Hematopoietic multipotent progenitor cell treated with erythropoietin and hydrocortisone succinate and interleukin-3 and kit ligand, for 4 days (in vitro differentiated cells): ENCODE results near the gene TOR2A.

Experiments used
- DNase-seq: peaks from one replicate; pipeline ENCODE4 v3.0.0-alpha.2; 2015

Gene TOR2A

DNA sequence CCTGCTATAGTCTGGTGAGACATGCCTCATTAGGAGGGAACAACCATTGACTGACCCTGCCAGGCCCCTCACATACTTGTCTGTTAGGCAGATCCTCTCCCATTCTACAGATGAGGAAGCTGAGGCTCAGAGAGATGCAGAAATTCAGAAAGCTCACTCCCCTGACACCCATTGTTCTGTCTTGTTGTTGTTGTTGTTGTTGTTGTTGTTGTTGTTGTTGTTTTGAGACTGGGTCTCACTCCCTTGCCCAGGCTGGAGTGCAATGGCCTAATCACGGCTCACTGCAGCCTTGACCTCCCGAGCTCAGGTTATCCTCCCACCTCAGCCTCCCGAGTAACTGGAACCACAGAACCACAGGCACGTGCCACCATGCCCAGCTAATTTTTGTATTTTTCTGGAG lies 41.4 kb downstream of the TOR2A start:
- no peak for DNase-seq

DNA sequence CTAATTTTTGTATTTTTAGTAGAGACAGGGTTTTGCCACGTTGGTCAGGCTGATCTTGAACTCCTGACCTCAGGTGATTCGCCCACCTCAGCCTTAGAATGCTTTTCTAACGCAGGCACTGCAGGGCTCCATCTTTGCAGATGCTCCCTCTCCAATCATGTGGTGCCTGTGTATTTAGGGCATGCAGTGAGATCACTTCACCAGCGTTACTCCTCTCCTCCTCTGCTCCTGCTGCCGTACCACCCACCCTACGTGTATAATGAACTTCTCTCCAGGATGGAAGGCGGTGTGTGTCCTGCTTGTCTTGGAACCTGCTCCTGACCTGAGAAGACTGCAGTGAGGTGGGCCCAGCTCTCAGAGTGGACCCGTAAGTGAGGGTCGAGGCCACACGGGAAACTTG lies 42.0 kb downstream of the TOR2A start:
- DNase-seq, result no peak

DNA sequence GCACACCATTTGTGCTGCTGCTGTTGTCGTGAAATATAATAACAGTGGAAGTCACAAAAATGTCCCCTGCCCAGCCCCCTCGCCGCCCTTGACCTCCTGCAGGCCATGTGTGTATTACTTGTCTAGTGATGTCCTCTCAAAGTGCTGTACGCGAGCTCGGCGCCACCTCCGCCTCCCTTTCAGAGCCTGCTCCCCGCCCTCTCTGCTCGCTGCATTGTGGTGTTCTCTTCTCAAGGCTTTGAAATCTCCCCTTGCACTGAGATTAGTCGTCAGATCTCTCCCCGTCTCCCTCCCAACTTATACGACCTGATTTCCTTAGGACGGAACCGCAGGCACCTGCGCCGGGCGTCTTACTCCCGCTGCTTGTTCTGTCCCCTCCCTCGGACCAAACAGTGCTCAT lies 43.0 kb downstream of the TOR2A start:
- no peak for DNase-seq

DNA sequence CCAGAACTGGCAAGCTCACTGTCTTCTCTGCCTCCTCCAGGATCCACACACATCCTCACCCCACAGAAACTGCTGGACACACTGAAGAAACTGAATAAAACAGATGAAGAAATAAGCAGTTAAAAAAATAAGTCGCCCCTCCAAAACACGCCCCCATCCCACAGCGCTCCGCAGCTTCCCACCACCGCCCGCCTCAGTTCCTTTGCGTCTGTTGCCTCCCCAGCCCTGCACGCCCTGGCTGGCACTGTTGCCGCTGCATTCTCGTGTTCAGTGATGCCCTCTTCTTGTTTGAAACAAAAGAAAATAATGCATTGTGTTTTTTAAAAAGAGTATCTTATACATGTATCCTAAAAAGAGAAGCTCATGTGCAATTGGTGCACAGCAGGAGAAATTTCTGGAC lies 44.4 kb downstream of the TOR2A start:
- DNase-seq, result no peak

DNA sequence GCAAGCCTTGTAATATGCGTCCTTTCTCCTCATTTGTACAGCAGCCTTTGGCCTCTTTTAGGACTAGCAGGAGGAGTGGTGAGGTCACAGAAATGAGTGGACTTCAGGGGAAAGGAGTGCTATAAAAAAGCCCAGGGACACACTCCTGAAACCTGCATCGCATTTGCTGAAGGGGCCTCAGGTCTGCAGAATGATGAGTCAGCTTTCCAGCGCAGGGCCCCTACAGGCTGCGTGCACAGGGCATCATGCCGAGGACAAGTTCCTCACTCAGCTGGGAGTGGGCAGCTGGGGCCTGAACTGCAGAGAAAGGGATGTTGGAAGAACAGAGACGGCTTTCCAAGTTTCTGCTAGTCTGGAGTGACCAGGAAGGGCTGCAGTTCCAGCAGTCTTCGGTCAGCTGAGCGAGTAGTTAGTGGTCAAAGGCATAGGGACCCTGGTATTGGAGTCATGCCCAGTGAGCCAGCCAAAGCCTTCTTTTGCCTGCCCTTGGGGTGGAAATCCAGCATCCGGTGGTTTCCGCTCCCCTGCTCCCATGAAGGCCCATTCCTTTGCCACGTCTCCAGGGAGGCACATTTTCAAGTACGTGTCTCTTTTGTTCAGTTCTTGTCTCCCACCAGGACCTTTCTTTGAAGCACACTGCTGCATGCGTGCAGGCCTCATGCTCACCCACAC lies 45.6 kb downstream of the TOR2A start:
- DNase-seq, result no peak

DNA sequence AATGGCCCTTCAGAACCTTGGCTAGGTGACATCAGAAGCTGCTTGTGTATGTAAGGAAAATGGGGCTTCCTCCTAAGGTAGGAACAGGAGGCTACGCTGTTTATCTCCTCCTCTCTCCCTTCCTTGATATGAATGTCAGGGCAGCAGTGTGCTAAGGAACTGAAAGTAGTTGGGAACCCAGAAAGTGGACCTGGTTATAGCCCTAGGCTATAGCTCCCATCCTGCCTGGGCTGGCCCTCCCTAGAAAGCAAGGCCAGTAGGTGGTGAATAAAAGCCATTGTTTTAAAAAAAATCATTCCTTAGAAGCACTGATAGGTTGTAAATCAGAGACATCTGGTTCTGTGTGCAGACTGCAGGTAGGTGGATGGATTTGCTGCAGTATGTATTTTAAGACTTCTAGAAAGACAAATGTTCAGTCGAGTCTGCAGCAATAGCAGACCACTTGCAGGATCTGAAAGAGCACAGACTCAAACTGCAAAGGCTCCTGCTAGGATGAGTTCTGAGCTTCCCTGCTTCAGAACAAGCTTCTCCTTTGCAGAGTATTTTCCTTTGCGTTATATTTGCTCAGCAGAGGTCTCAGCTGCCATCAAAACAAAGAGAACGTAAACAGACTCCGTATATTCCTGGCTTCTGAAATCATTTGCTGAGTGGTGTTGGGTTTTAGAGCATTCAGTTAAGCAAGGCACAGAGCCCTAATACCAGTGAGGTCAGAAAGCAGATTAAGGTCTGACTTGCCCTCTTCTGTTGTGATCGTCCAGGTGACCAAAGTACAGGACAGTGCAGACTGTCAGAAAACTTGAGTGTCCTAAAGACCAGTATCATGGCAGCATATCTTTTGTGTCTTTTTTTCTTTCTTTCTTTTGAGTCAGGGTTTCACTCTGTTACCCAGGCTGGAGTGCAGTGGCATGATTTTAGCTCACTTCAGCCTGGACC lies 48.4 kb downstream of the TOR2A start:
- no peak for DNase-seq

DNA sequence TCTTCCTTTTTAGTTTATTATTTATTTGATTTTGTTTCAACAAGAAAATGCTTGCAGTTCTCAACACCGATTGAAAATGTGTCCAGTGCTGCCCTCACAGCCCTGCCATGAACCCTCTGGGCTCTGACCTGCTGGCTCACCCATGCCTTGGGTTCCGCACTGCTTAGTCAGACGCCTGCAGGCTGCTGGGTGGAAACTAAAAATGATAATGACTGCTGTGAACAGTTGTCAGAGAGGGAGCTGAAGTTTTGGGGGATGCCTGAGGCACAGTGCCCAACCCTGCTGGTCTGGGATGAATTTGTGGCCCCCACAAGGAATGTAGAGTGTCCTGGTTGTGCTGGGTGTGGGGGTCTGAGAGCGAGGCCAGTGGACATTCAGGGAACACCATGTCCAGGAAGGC lies 50.5 kb downstream of the TOR2A start:
- DNase-seq, result no peak

DNA sequence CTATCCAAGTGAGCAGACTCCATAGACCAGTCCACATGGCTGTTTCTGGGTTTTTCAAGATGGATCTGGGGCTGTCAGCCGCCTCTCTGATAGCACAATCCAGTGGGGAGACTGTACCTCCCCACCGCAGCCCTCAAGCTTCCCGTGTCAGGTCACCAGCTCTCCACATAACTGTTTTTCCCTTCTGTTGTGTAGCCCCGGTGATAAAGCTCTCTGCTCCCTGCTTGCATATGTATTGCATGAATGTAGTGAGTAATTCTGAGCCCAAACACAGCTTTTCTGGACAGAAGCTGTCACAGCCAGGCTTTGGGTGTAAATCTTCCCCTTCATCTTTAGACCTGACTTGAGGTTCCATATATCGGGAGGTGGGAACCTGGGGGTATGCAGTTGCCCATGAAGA lies 51.4 kb downstream of the TOR2A start:
- DNase-seq, result no peak

DNA sequence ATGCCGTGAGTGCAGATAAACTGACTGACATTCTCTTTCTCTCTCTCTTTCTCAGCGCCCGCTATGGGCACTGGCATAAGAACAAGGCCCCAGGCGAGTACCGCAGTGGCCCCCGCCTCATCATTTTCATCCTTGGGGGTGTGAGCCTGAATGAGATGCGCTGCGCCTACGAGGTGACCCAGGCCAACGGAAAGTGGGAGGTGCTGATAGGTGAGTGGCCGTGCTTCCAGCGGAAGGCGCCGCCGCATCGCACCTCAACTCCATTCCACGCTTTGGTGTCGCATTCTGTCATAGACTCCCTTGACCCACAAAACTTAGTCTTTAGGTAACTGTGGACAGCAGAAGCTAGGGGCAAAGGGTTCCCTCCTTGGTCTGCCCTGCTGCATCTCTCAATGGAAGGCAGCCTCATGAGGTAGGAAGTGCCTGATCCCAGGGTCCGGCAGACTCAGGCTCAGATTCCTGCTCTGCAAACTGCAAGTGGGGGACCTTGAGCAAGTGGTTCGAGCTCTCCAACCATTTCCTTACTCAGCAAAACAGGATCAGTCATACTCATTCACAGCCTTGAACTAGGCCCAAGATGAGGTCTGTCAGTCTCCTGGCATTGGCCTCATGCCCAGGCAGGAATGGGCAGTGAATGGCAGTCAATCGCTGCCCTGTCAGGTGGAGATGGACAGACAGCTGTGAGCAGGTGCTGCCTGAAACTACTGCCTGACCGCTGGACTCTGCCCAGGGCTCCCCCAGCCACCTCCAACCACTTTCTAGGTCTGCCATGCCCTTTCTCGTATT lies 52.5 kb downstream of the TOR2A start:
- DNase-seq, result no peak
